Ascending aorta (tissue), 2 donors: Measurements from ENCODE around the gene TSPO. TPM values are rescaled to one million over a fixed set of nuclear protein-coding genes. Genes with fewer than 3 reads are reported as not detected.

ENCODE experiments used
- DNase-seq, 2 donors: peaks; one replicate each; pipeline ENCODE4 v3.0.0-alpha.2; 2019; ENCODE audit warnings: low spot score in 2 of 2
- H3K27ac ChIP-seq, 2 donors: fragments of 200-600 bp; sonication (generic); one replicate each; pipeline ENCODE4 v1.5.1; 2016 to 2017; ENCODE audit warnings: mild to moderate bottlenecking in 1 of 2
- H3K27me3 ChIP-seq: fragments of 200-600 bp; sonication (generic); one replicate; pipeline ENCODE4 v1.5.1; 2017
- H3K36me3 ChIP-seq, 2 donors: fragments of 200-600 bp; sonication (generic); one replicate each; pipeline ENCODE4 v1.5.1; 2016
- H3K4me1 ChIP-seq, 2 donors: fragments of 200-600 bp; sonication (generic); one replicate each; pipeline ENCODE4 v1.5.1; 2016 to 2017; ENCODE audit warnings: mild to moderate bottlenecking in 1 of 2
- H3K4me3 ChIP-seq, 2 donors: fragments of 200-600 bp; sonication (generic); one replicate each; pipeline ENCODE4 v1.5.1; 2016 to 2017; ENCODE audit warnings: mild to moderate bottlenecking in 1 of 2
- H3K9me3 ChIP-seq, 2 donors: fragments of 200-600 bp; sonication (generic); one replicate each; pipeline ENCODE4 v1.5.1; 2016
- intact Hi-C: fragments of 100-400 bp; cut with DNase I; formaldehyde crosslinking; loops from one replicate; pipeline ENCODE4 v1.15.1; 2023
- total RNA-seq: library from RNA; depleted of rRNA; stranded (reverse); fragments of >200 nt; gene quantifications from one replicate; pipeline ENCODE4 v1.1.0, GENCODE V29; 2016
- TF ChIP-seq, protein P1 (sequence below), 3 experiments: fragments of 200-600 bp in 2 of 3; fragments of 450-650 bp in 1 of 3; sonication (generic) in 2 of 3; IDR thresholded peaks; one replicate each; pipeline ENCODE4 v1.5.1; 2016 to 2019; ENCODE audit warnings: antibody characterized with exemption in 3 of 3, mild to moderate bottlenecking in 1 of 3, moderate library complexity in 1 of 3

Gene TSPO
- total RNA-seq, 1 donor from 2014 or later: 961 TPM

DNA sequence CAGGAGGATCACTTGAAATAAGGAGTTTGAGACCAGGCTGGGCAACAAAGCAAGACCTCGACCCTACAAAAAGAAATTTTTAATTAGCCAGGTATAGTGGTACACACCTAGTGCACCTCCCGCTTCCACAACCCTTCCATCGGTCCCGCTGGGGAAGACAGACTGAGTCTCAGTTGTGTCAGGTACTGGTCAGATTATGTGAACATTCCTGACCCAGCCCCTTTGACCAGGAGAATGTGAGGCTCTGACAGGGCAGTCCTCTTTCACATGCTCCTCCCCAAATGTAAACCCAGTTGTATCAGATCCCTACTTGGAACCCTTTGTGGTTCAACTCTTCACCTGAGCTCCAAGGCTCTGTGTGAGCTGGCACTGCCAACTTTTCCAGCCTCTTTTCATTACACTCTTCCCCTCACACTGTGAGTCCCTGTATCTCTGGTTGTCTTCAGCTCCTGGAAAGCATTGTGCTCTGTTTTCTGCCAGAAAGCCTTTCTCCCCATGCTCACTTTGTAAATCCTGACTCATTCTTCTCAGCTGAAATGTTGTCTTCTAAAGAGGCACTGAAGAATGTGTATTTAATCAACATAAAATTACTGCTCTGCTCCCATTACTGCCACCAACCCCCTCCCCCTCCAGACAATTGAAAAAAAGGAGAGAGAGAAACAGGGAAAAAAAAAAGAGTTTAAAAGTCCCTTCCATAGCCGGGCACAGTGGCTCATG is 37.6 kb downstream of the TSPO start:
- intact Hi-C loops: loop anchor here (10.0 kb wide), 1 partner anchor 1114 kb away; the partner anchor contains the start of genes NAGA, PHETA2 and SMDT1
- H3K4me1 ChIP-seq: peaks cover 0 to 19% of the 10 kb centered on the region in 2 donors
- H3K9me3 ChIP-seq: no peaks in the 10 kb centered on the region
- TF ChIP-seq, protein P1, sequence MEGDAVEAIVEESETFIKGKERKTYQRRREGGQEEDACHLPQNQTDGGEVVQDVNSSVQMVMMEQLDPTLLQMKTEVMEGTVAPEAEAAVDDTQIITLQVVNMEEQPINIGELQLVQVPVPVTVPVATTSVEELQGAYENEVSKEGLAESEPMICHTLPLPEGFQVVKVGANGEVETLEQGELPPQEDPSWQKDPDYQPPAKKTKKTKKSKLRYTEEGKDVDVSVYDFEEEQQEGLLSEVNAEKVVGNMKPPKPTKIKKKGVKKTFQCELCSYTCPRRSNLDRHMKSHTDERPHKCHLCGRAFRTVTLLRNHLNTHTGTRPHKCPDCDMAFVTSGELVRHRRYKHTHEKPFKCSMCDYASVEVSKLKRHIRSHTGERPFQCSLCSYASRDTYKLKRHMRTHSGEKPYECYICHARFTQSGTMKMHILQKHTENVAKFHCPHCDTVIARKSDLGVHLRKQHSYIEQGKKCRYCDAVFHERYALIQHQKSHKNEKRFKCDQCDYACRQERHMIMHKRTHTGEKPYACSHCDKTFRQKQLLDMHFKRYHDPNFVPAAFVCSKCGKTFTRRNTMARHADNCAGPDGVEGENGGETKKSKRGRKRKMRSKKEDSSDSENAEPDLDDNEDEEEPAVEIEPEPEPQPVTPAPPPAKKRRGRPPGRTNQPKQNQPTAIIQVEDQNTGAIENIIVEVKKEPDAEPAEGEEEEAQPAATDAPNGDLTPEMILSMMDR (IDR thresholded peaks at IDR 0.05): no peak
- no peak overlapping the region for H3K27ac ChIP-seq
- H3K4me3 ChIP-seq: no peak overlapping the region
- no peaks in the 10 kb centered on the region for H3K27me3 ChIP-seq
- DNase-seq: no peak
- H3K36me3 ChIP-seq: no peaks in the 10 kb centered on the region

DNA sequence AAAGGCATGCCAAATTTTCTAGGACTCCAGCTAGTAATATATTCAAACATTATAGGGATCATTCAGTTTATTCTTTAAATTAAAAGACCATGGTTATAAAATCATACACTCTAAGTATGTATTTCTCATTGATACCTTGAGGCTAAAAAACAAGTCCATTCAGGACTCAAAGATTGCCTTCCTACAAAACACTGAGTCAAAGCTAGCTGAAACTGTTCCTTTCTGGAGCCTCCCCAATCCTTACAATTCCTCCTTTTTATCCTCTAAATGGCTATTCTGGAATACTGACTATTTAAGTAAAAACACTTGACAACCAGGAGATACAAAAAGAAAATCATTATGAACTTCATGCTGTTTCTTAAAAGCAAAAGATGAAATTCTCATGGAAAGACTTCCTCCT is 40.5 kb downstream of the TSPO start:
- TF ChIP-seq, protein P1 (IDR thresholded peaks at IDR 0.05): no peak
- no peaks in the 10 kb centered on the region for H3K27me3 ChIP-seq
- H3K9me3 ChIP-seq: no peaks in the 10 kb centered on the region
- H3K27ac ChIP-seq: no peak overlapping the region
- DNase-seq: no peak
- no peaks in the 10 kb centered on the region for H3K36me3 ChIP-seq
- intact Hi-C loops: no loop called here
- H3K4me1 ChIP-seq: peaks cover 0 to 7% of the 10 kb centered on the region in 2 donors
- no peak overlapping the region for H3K4me3 ChIP-seq

DNA sequence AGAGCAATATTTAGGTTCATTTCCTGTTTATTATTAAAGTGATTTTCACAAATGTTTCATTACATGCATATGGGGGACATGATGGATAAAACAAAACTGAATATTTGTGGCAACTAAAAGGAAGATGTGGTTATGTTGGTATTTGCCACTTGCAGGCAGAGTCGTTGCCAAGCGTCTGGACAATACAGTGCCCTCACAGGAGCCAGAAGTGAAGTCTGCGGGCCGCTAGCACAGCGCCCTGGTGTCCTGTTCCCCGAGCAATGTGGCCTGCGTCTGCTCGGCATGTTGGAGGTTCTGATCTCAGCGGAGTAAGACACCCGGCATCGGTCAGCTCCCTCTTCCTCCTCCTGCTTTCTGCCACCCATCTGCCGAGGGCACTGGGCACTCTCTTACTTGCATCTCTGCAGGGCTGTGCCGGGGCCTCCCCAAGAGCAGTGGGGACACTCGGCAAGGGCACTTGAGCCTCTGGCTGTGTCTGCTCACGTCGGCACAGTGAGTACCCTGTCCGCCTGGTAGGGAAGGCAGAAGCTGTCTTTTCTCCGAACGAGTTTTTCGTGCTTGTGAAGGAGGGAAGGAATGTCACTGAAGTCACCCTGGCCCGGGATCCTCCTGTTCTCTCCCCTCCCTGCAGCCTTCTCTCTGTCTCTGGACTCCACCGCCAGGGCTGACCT is 46.0 kb downstream of the TSPO start:
- intact Hi-C loops: no loop called here
- no peak for DNase-seq
- Histone ChIP-seq H3K36me3 (no peaks in the 10 kb centered on the region), H3K4me1 (no peaks in the 10 kb centered on the region), H3K4me3 (no peak overlapping the region), H3K27ac (no peak overlapping the region), H3K27me3 (no peaks in the 10 kb centered on the region), H3K9me3 (no peaks in the 10 kb centered on the region)
- TF ChIP-seq, protein P1 (IDR thresholded peaks at IDR 0.05): no peak

DNA sequence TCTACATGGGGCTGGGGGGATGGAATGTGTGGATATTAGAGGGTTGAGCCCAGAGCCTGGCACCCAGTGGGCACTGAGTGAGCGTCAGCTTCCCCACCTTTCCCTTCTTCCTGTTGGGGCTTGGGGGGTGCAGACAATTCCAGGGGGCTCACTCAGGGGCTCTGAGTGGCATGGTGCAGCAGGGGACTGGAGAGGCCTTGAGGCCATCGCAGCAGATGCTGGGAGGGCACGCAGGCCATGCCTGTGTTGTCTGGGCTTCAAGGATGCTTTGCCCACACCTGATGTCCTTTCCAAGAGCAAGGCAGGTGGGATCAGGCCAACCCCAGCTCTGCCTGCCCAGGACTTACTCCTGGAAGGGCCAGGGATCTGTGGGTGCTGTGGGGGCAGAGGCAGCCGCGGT is 46.8 kb downstream of the TSPO start:
- intact Hi-C loops: no loop called here

DNA sequence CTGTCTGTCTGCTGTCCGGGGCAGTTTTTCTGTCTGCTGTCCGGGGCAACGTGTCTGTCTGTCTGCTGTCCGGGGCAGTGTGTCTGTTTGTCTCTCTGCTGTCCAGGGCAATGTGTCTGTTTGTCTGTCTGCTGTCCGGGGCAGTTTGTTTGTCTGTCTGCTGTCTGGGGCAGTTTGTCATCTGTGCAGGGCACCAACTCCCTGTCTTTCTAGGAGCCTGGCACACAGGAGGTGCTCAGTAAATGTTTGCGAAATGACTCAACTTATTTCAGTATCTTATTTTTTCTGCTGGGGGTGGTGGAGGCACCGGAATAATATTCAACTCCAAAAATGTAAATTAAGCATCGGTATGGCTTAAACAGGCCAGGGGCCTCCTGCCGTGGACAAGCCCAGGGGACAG is 47.6 kb downstream of the TSPO start:
- no peak overlapping the region for H3K4me3 ChIP-seq
- TF ChIP-seq, protein P1 (IDR thresholded peaks at IDR 0.05): no peak
- H3K9me3 ChIP-seq: no peaks in the 10 kb centered on the region
- H3K4me1 ChIP-seq: no peaks in the 10 kb centered on the region
- H3K27me3 ChIP-seq: no peaks in the 10 kb centered on the region
- DNase-seq: no peak
- no peak overlapping the region for H3K27ac ChIP-seq
- intact Hi-C loops: no loop called here
- H3K36me3 ChIP-seq: no peaks in the 10 kb centered on the region

More for the DNA sequence above, 46.8 kb downstream of the TSPO start:
- no peak overlapping the region for H3K4me3 ChIP-seq
- H3K36me3 ChIP-seq: no peaks in the 10 kb centered on the region
- H3K4me1 ChIP-seq: no peaks in the 10 kb centered on the region
- H3K9me3 ChIP-seq: no peaks in the 10 kb centered on the region
- H3K27me3 ChIP-seq: no peaks in the 10 kb centered on the region
- TF ChIP-seq, protein P1 (IDR thresholded peaks at IDR 0.05): no peak
- H3K27ac ChIP-seq: no peak overlapping the region
- no peak for DNase-seq
